Measurements from ENCODE around the gene RAF1. TPM values are rescaled to one million over a fixed set of nuclear protein-coding genes. Genes with fewer than 3 reads are reported as not detected.

RAF1 gene
- total and polyA plus RNA-seq, 4 experiments from 2014 or later: 54.1 to 120 (median 95.1) TPM

GRCh38 chr3:12656850-12657249, 7.1 kb downstream of the RAF1 start:
- no peak for DNase-seq
- H3K9me3 ChIP-seq (ENCODE audit: control insufficient read depth in 1 of 2, low read length in 2 of 2): no peaks in the 10 kb centered on the region
- H3K27ac Mint-ChIP-seq: peak overlapping the region in 1 of 7 donors; percentile 13
- no peaks in the 10 kb centered on the region for H3K36me3 ChIP-seq (ENCODE audit: insufficient read depth, low read length)
- peaks cover 9 to 11% of the 10 kb centered on the region in 2 donors for H3K36me3 Mint-ChIP-seq
- intact Hi-C loops (cut with micrococcal nuclease): no loop called here
- H3K4me3 Mint-ChIP-seq: peak overlapping the region in 3 of 8 donors; percentile 22 to 53 (median 49)
- CTCF ChIA-PET (ENCODE audit: partially characterized antibody): no interaction called here
- no peaks in the 10 kb centered on the region for H3K27me3 ChIP-seq (ENCODE audit: insufficient read depth, low read length)
- H3K27me3 Mint-ChIP-seq: no peaks in the 10 kb centered on the region
- H3K4me1 Mint-ChIP-seq: peaks cover 43 to 78% (median 63%) of the 10 kb centered on the region in 4 donors
- peaks cover 0 to 2% (median 0%) of the 10 kb centered on the region in 8 donors for H3K9me3 Mint-ChIP-seq
- no peak overlapping the region for H3K4me3 ChIP-seq (ENCODE audit: low read length in 2 of 2)
- no peak overlapping the region for H3K27ac ChIP-seq (ENCODE audit: low read depth, low read length)
- H3K4me1 ChIP-seq (ENCODE audit: insufficient read depth, low read length): peaks cover 62% of the 10 kb centered on the region
- POLR2A ChIA-PET (ENCODE audit: partially characterized antibody): no interaction called here

- Histone ChIP-seq H3K27ac (ENCODE audit: low read depth, low read length) (no peak overlapping the region), H3K27me3 (ENCODE audit: insufficient read depth, low read length) (no peaks in the 10 kb centered on the region), H3K36me3 (ENCODE audit: insufficient read depth, low read length) (no peaks in the 10 kb centered on the region), H3K4me3 (ENCODE audit: low read length in 2 of 2) (no peak overlapping the region), H3K4me1 (ENCODE audit: insufficient read depth, low read length) (peaks cover 59% of the 10 kb centered on the region), H3K9me3 (ENCODE audit: control insufficient read depth in 1 of 2, low read length in 2 of 2) (no peaks in the 10 kb centered on the region)
- Mint-ChIP-seq H3K36me3 (peaks cover 9 to 11% of the 10 kb centered on the region in 2 donors), H3K27ac (peak overlapping the region in 1 of 7 donors; percentile 54), H3K4me1 (peaks cover 43 to 77% (median 60%) of the 10 kb centered on the region in 4 donors), H3K9me3 (peaks cover 0 to 2% (median 0%) of the 10 kb centered on the region in 8 donors), H3K27me3 (no peaks in the 10 kb centered on the region), H3K4me3 (peak overlapping the region in 4 of 8 donors; percentile 18 to 53 (median 22))
- ChIA-PET CTCF (ENCODE audit: partially characterized antibody) (no interaction called here), POLR2A (ENCODE audit: partially characterized antibody) (no interaction called here)
- DNase-seq: no peak
- intact Hi-C loops (cut with micrococcal nuclease): no loop called here
Observed at GRCh38 chr3:12656193-12656592, 7.7 kb downstream of the RAF1 start.

GRCh38 chr3:12655701-12656100, 8.2 kb downstream of the RAF1 start:
- Histone ChIP-seq H3K9me3 (ENCODE audit: control insufficient read depth in 1 of 2, low read length in 2 of 2) (no peaks in the 10 kb centered on the region), H3K27me3 (ENCODE audit: insufficient read depth, low read length) (no peaks in the 10 kb centered on the region), H3K36me3 (ENCODE audit: insufficient read depth, low read length) (no peaks in the 10 kb centered on the region), H3K4me1 (ENCODE audit: insufficient read depth, low read length) (peaks cover 59% of the 10 kb centered on the region), H3K27ac (ENCODE audit: low read depth, low read length) (no peak overlapping the region), H3K4me3 (ENCODE audit: low read length in 2 of 2) (no peak overlapping the region)
- CTCF ChIA-PET (ENCODE audit: partially characterized antibody): no interaction called here
- peaks cover 44 to 77% (median 61%) of the 10 kb centered on the region in 4 donors for H3K4me1 Mint-ChIP-seq
- peak overlapping the region in 2 of 8 donors; percentile 18 to 32 for H3K4me3 Mint-ChIP-seq
- no peaks in the 10 kb centered on the region for H3K27me3 Mint-ChIP-seq
- H3K9me3 Mint-ChIP-seq: peaks cover 0 to 2% (median 0%) of the 10 kb centered on the region in 8 donors
- no peak overlapping the region for H3K27ac Mint-ChIP-seq
- intact Hi-C loops (cut with micrococcal nuclease): no loop called here
- POLR2A ChIA-PET (ENCODE audit: partially characterized antibody): no interaction called here
- H3K36me3 Mint-ChIP-seq: peaks cover 9 to 11% of the 10 kb centered on the region in 2 donors
- DNase-seq: no peak

- Mint-ChIP-seq H3K36me3 (peaks cover 9 to 16% of the 10 kb centered on the region in 2 donors), H3K9me3 (no peaks in the 10 kb centered on the region), H3K4me1 (peaks cover 39 to 73% (median 54%) of the 10 kb centered on the region in 4 donors), H3K27ac (peak overlapping the region in 2 of 7 donors; percentile 15 to 59), H3K4me3 (peak overlapping the region in 1 of 8 donors; percentile 68), H3K27me3 (no peaks in the 10 kb centered on the region)
- Histone ChIP-seq H3K27ac (ENCODE audit: low read depth, low read length) (no peak overlapping the region), H3K36me3 (ENCODE audit: insufficient read depth, low read length) (no peaks in the 10 kb centered on the region), H3K27me3 (ENCODE audit: insufficient read depth, low read length) (no peaks in the 10 kb centered on the region), H3K9me3 (ENCODE audit: control insufficient read depth in 1 of 2, low read length in 2 of 2) (no peaks in the 10 kb centered on the region), H3K4me1 (ENCODE audit: insufficient read depth, low read length) (peaks cover 54% of the 10 kb centered on the region), H3K4me3 (ENCODE audit: low read length in 2 of 2) (no peak overlapping the region)
- ChIA-PET CTCF (ENCODE audit: partially characterized antibody) (no interaction called here), POLR2A (ENCODE audit: partially characterized antibody) (interaction anchor here (0.9 kb wide), 1 partner anchor 10 kb away, joined by 4 read pairs; the partner anchor contains the start of gene RAF1)
- intact Hi-C loops (cut with micrococcal nuclease): no loop called here
- DNase-seq: no peak
Observed at GRCh38 chr3:12653747-12654146, 10.2 kb downstream of the RAF1 start.

GRCh38 chr3:12648384-12648959, 15.4 kb downstream of the RAF1 start:
- no peaks in the 10 kb centered on the region for H3K9me3 ChIP-seq (ENCODE audit: control insufficient read depth in 1 of 2, low read length in 2 of 2)
- peaks cover 32 to 71% (median 54%) of the 10 kb centered on the region in 4 donors for H3K4me1 Mint-ChIP-seq
- intact Hi-C loops (cut with micrococcal nuclease): no loop called here
- DNase-seq: no peak
- H3K4me3 ChIP-seq (ENCODE audit: low read length in 2 of 2): no peak overlapping the region
- no peaks in the 10 kb centered on the region for H3K27me3 ChIP-seq (ENCODE audit: insufficient read depth, low read length)
- CTCF ChIA-PET (ENCODE audit: partially characterized antibody): interaction anchor here (1.2 kb wide), 1 partner anchor 61 kb away, joined by 3 read pairs; no protein-coding TSS in a partner anchor
- no peak overlapping the region for H3K27ac ChIP-seq (ENCODE audit: low read depth, low read length)
- H3K27ac Mint-ChIP-seq: peak overlapping the region in 4 of 7 donors; percentile 7 to 59 (median 44)
- no peaks in the 10 kb centered on the region for H3K27me3 Mint-ChIP-seq
- H3K4me1 ChIP-seq (ENCODE audit: insufficient read depth, low read length): peaks cover 60% of the 10 kb centered on the region
- POLR2A ChIA-PET (ENCODE audit: partially characterized antibody): interaction anchor here (0.6 kb wide), 1 partner anchor 192 kb away, joined by 3 read pairs; no protein-coding TSS in a partner anchor
- H3K9me3 Mint-ChIP-seq: no peaks in the 10 kb centered on the region
- H3K36me3 ChIP-seq (ENCODE audit: insufficient read depth, low read length): no peaks in the 10 kb centered on the region
- H3K4me3 Mint-ChIP-seq: peak overlapping the region in 6 of 8 donors; percentile 10 to 47 (median 18)
- H3K36me3 Mint-ChIP-seq: peaks cover 0 to 8% of the 10 kb centered on the region in 2 donors

- H3K27ac ChIP-seq (ENCODE audit: low read depth, low read length): no peak overlapping the region
Observed at GRCh38 chr3:12644331-12644937, 19.5 kb downstream of the RAF1 start.

GRCh38 chr3:12643724-12644123, 20.2 kb downstream of the RAF1 start:
- no peak for DNase-seq
- POLR2A ChIA-PET (ENCODE audit: partially characterized antibody): interaction anchor here (0.6 to 1.2 kb wide), 2 partner anchors 18 to 21 kb away, joined by 3 read pairs; no protein-coding TSS in a partner anchor
- peaks cover 45% of the 10 kb centered on the region for H3K4me1 ChIP-seq (ENCODE audit: insufficient read depth, low read length)
- intact Hi-C loops (cut with micrococcal nuclease): no loop called here
- no peaks in the 10 kb centered on the region for H3K9me3 ChIP-seq (ENCODE audit: control insufficient read depth in 1 of 2, low read length in 2 of 2)
- peaks cover 5 to 17% of the 10 kb centered on the region in 2 donors for H3K36me3 Mint-ChIP-seq
- H3K4me3 ChIP-seq (ENCODE audit: low read length in 2 of 2): no peak overlapping the region
- H3K4me3 Mint-ChIP-seq: peak overlapping the region in 1 of 8 donors; percentile 1
- H3K27me3 ChIP-seq (ENCODE audit: insufficient read depth, low read length): no peaks in the 10 kb centered on the region
- H3K27ac ChIP-seq (ENCODE audit: low read depth, low read length): no peak overlapping the region
- H3K27me3 Mint-ChIP-seq: no peaks in the 10 kb centered on the region
- peaks cover 0 to 2% (median 0%) of the 10 kb centered on the region in 8 donors for H3K9me3 Mint-ChIP-seq
- no peaks in the 10 kb centered on the region for H3K36me3 ChIP-seq (ENCODE audit: insufficient read depth, low read length)
- H3K4me1 Mint-ChIP-seq: peaks cover 34 to 74% (median 52%) of the 10 kb centered on the region in 4 donors
- no peak overlapping the region for H3K27ac Mint-ChIP-seq
- CTCF ChIA-PET (ENCODE audit: partially characterized antibody): no interaction called here

More at GRCh38 chr3:12644331-12644937, 19.5 kb downstream of the RAF1 start:
- peak overlapping the region in 2 of 7 donors; percentile 15 to 27 for H3K27ac Mint-ChIP-seq
- H3K4me1 ChIP-seq (ENCODE audit: insufficient read depth, low read length): peaks cover 52% of the 10 kb centered on the region
- H3K4me1 Mint-ChIP-seq: peaks cover 31 to 76% (median 51%) of the 10 kb centered on the region in 4 donors
- no peak for DNase-seq
- no peaks in the 10 kb centered on the region for H3K27me3 Mint-ChIP-seq
- intact Hi-C loops (cut with micrococcal nuclease): no loop called here
- H3K4me3 Mint-ChIP-seq: peak overlapping the region in 2 of 8 donors; percentile 1 to 15
- POLR2A ChIA-PET (ENCODE audit: partially characterized antibody): interaction anchor here (1.2 kb wide), 1 partner anchor 17 kb away, joined by 3 read pairs; no protein-coding TSS in a partner anchor
- no peak overlapping the region for H3K4me3 ChIP-seq (ENCODE audit: low read length in 2 of 2)
- H3K9me3 ChIP-seq (ENCODE audit: control insufficient read depth in 1 of 2, low read length in 2 of 2): no peaks in the 10 kb centered on the region
- CTCF ChIA-PET (ENCODE audit: partially characterized antibody): interaction anchor here (0.7 kb wide), 1 partner anchor 76 kb away, joined by 3 read pairs; no protein-coding TSS in a partner anchor
- H3K9me3 Mint-ChIP-seq: peaks cover 0 to 2% (median 0%) of the 10 kb centered on the region in 8 donors
- peaks cover 5 to 13% of the 10 kb centered on the region in 2 donors for H3K36me3 Mint-ChIP-seq
- H3K36me3 ChIP-seq (ENCODE audit: insufficient read depth, low read length): no peaks in the 10 kb centered on the region
- no peaks in the 10 kb centered on the region for H3K27me3 ChIP-seq (ENCODE audit: insufficient read depth, low read length)

All from CD4-positive, alpha-beta memory T cell (primary cell).